B cell (primary cell): ENCODE measurements around the gene IP6K2. TPM values are rescaled to one million over a fixed set of nuclear protein-coding genes. Genes with fewer than 3 reads are reported as not detected.

Source experiments
- ATAC-seq: fragments of 200-7000 bp; cut with Tn5 transposase; one replicate; pipeline ENCODE4 v1.10.0; 2021; ENCODE audit warnings: low read depth, mild to moderate bottlenecking, moderate number of reproducible peaks, moderate library complexity
- CTCF ChIA-PET: fragments of 350-600 bp; sonication (Branson Sonifier 250); formaldehyde crosslinking; loops from one replicate; lab custom pipeline; 2021; ENCODE audit warnings: antibody characterized with exemption, inconsistent platforms; lab: Charles Lee
- POLR2A ChIA-PET: fragments of 350-600 bp; sonication (Branson Sonifier 250); formaldehyde crosslinking; loops from one replicate; lab custom pipeline; 2021; ENCODE audit warnings: antibody characterized with exemption; lab: Charles Lee
- DNase-seq: peaks from one replicate; pipeline ENCODE4 v3.0.0; 2013
- H2AFZ ChIP-seq: 2 replicates; pipeline ENCODE4 v1.6.1; 2012; ENCODE audit warnings: mild to moderate bottlenecking, low read depth, low read length; ENCODE audit not compliant: insufficient read depth, poor library complexity, severe bottlenecking
- H3K27ac ChIP-seq, 2 donors: 1 replicate in 1 of 2; 2 replicates in 1 of 2; pipeline ENCODE4 v1.5.1; 2012 to 2013; ENCODE audit warnings: low read length in 2 of 2, mild to moderate bottlenecking in 2 of 2, moderate library complexity in 1 of 2
- H3K27me3 ChIP-seq, 4 experiments: fragments of 200-600 bp in 1 of 4; sonication (generic) in 1 of 4; replicated peaks in 1 of 4; 1 replicate in 2 of 4; 2 replicates in 2 of 4; pipeline versions ENCODE4 v1.6.1 to v1.7.0; 2013 to 2016; ENCODE audit warnings: low read length in 3 of 4, mild to moderate bottlenecking in 2 of 4, mixed read lengths in 1 of 4, moderate library complexity in 1 of 4; ENCODE audit not compliant: insufficient read depth in 4 of 4, control insufficient read depth in 3 of 4; ENCODE audit errors: control extremely low read depth in 1 of 4
- H3K36me3 ChIP-seq, 2 experiments: replicated peaks in 1 of 2; 1 replicate in 1 of 2; 2 replicates in 1 of 2; pipeline versions ENCODE4 v1.6.1 to v1.7.1; 2013; ENCODE audit warnings: low read length in 1 of 2; ENCODE audit not compliant: insufficient read depth in 2 of 2, control insufficient read depth in 1 of 2; ENCODE audit errors: control extremely low read depth in 1 of 2, extremely low read depth in 1 of 2
- H3K4me1 ChIP-seq, 2 donors: fragments of 200-600 bp in 1 of 2; sonication (generic) in 1 of 2; 1 replicate in 1 of 2; 2 replicates in 1 of 2; pipeline versions ENCODE4 v1.5.1 to v1.6.1; 2013 to 2017; ENCODE audit warnings: low read length in 2 of 2; ENCODE audit not compliant: control insufficient read depth in 2 of 2, insufficient read depth in 2 of 2
- H3K4me2 ChIP-seq: replicated peaks from 2 replicates; pipeline ENCODE3; 2012; ENCODE audit warnings: mild to moderate bottlenecking, low read depth, low read length; ENCODE audit not compliant: poor library complexity, severe bottlenecking
- H3K4me3 ChIP-seq, 5 experiments: fragments of 200-600 bp in 1 of 5; sonication (generic) in 1 of 5; 1 replicate in 3 of 5; 2 replicates in 2 of 5; pipeline versions ENCODE4 v1.5.1 to v1.7.0; 2011 to 2016; ENCODE audit warnings: low read length in 4 of 5, mild to moderate bottlenecking in 4 of 5, low read depth in 2 of 5, control low read depth in 1 of 5, moderate library complexity in 1 of 5; ENCODE audit not compliant: insufficient read depth in 1 of 5; ENCODE audit errors: control extremely low read depth in 1 of 5, extremely low read depth in 1 of 5
- H3K79me2 ChIP-seq: fragments of 200-600 bp; sonication (generic); one replicate; pipeline ENCODE4 v1.6.0; 2016; ENCODE audit warnings: low read length; ENCODE audit not compliant: control insufficient read depth, insufficient read depth
- H3K9ac ChIP-seq: fragments of 200-600 bp; sonication (generic); 2 replicates; pipeline ENCODE4 v1.6.1; 2017; ENCODE audit warnings: mild to moderate bottlenecking, low read length, moderate library complexity
- H3K9me3 ChIP-seq, 3 donors: one replicate each; pipeline versions ENCODE4 v1.6.1 to v1.7.1; 2013; ENCODE audit warnings: low read length in 2 of 3; ENCODE audit not compliant: control insufficient read depth in 2 of 3, insufficient read depth in 1 of 3; ENCODE audit errors: control extremely low read depth in 1 of 3
- H4K20me1 ChIP-seq: 2 replicates; pipeline ENCODE4 v1.6.0; 2012; ENCODE audit warnings: mild to moderate bottlenecking, low read length; ENCODE audit not compliant: insufficient read depth, control insufficient read depth, poor library complexity, severe bottlenecking
- H3K27ac Mint-ChIP-seq: one replicate; pipeline ENCODE4 v1.8.0; 2021; ENCODE audit warnings: mixed read lengths
- H3K27me3 Mint-ChIP-seq: one replicate; pipeline ENCODE4 v1.8.0; 2021; ENCODE audit warnings: mixed read lengths
- H3K4me1 Mint-ChIP-seq: one replicate; pipeline ENCODE4 v1.8.0; 2021; ENCODE audit warnings: mixed read lengths
- H3K4me3 Mint-ChIP-seq: one replicate; pipeline ENCODE4 v1.8.0; 2021; ENCODE audit warnings: mixed read lengths
- H3K9me3 Mint-ChIP-seq: one replicate; pipeline ENCODE4 v1.8.0; 2022; ENCODE audit warnings: mixed read lengths; ENCODE audit not compliant: insufficient read depth
- EZH2 ChIP-seq: IDR thresholded peaks from 2 replicates; pipeline ENCODE4 v1.6.1; 2012; ENCODE audit warnings: borderline replicate concordance, low read depth, mild to moderate bottlenecking, moderate library complexity, low read length; ENCODE audit not compliant: insufficient read depth, poor library complexity, severe bottlenecking
- WGBS: methylation state at CpG from one replicate; pipeline ENCODE4 v1.1.5; 2013; ENCODE audit warnings: missing lambda C conversion rate; ENCODE audit not compliant: insufficient coverage; 5-methylcytosine and 5-hydroxymethylcytosine counted together
- intact Hi-C: fragments of 100-400 bp; cut with micrococcal nuclease; formaldehyde crosslinking; loops from one replicate; pipeline ENCODE4 v1.10.0; 2022
- polyA plus RNA-seq: library from polyadenylated mRNA; depleted of rRNA; stranded (reverse); fragments of >200 nt; gene quantifications from 2 replicates; pipeline ENCODE4 v1.2.3, GENCODE V29; 2012
- total RNA-seq, 2 donors: library from RNA; stranded (reverse); fragments of 120-200 nt in 1 of 2; gene quantifications; 1 replicate in 1 of 2; 2 replicates in 1 of 2; pipeline versions ENCODE4 v1.2.3 to v1.2.4, GENCODE V29; 2013 to 2022
- TF ChIP-seq, protein P1 (sequence below): fragments of 200-600 bp; IDR thresholded peaks from one replicate; pipeline ENCODE4 v1.8.0; 2022; ENCODE audit warnings: antibody characterized with exemption, mild to moderate bottlenecking

The IP6K2 gene
- total and polyA plus RNA-seq, 2 donors (not counting 1 experiment from before 2014, with no cell fraction given), result 132 to 140 TPM

DNA sequence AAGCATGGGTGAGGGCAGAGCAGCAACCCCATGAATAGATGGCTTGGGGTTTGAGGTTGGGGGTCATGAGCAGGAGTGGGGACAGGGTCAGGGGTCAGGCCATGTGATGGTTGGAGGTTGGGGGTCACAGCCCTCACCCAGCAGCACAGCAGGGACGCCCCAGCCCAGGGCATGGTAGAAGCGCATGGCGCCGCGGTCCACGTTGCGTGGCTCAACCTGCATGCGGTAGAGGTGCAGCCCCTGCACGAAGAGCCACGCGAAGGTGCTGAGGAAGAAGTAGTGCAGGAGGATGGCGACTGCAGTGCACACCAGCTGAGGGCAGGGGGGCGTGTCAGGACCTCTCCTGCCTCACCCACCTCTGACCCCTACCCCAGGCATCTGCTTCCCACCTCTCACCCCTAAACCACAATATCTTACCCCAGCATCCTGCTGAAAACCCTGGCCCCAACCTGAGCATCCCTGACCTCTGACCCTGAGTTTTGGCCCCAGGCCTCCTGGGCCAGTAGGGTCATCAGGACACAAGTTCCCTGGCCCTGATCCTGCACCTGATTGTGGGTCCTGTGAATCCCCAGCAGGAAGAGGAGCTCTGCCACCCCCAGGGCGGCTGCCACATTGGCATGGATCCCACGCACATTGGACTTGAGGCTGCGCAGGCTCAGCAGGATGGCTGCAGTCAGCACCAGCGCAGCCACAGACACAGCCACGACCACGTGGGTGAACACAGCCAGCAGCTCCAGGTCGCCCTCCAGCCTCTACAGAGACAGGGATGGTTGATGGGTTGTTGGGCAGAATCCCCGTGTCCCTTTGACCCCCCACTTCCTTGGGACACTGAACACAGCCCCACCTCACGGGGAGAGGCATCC lies 71.9 kb downstream of the IP6K2 start:
- ChIA-PET POLR2A (no interaction called here), CTCF (no interaction called here)
- Histone ChIP-seq H3K27ac (no peak overlapping the region), H3K9me3 (no peaks in the 10 kb centered on the region), H2AFZ (no peak overlapping the region), H3K4me2 (no peak overlapping the region), H3K36me3 (no peaks in the 10 kb centered on the region), H3K79me2 (no peaks in the 10 kb centered on the region), H3K9ac (no peak overlapping the region), H3K27me3 (peaks cover 0 to 11% (median 0%) of the 10 kb centered on the region in 4 experiments), H3K4me3 (no peak overlapping the region), H4K20me1 (no peaks in the 10 kb centered on the region), H3K4me1 (no peaks in the 10 kb centered on the region)
- no peak overlapping the region for H3K27ac Mint-ChIP-seq
- TF ChIP-seq EZH2, result no peak
- TF ChIP-seq, protein P1, sequence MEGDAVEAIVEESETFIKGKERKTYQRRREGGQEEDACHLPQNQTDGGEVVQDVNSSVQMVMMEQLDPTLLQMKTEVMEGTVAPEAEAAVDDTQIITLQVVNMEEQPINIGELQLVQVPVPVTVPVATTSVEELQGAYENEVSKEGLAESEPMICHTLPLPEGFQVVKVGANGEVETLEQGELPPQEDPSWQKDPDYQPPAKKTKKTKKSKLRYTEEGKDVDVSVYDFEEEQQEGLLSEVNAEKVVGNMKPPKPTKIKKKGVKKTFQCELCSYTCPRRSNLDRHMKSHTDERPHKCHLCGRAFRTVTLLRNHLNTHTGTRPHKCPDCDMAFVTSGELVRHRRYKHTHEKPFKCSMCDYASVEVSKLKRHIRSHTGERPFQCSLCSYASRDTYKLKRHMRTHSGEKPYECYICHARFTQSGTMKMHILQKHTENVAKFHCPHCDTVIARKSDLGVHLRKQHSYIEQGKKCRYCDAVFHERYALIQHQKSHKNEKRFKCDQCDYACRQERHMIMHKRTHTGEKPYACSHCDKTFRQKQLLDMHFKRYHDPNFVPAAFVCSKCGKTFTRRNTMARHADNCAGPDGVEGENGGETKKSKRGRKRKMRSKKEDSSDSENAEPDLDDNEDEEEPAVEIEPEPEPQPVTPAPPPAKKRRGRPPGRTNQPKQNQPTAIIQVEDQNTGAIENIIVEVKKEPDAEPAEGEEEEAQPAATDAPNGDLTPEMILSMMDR, result no peak
- ATAC-seq, result no peak
- 95% methylated on average over 19 of the region's 22 CpGs for WGBS
- H3K4me1 Mint-ChIP-seq, result no peaks in the 10 kb centered on the region
- intact Hi-C loops, result no loop called here
- no peak overlapping the region for H3K4me3 Mint-ChIP-seq
- no peaks in the 10 kb centered on the region for H3K27me3 Mint-ChIP-seq
- H3K9me3 Mint-ChIP-seq, result no peaks in the 10 kb centered on the region
- no peak for DNase-seq

DNA sequence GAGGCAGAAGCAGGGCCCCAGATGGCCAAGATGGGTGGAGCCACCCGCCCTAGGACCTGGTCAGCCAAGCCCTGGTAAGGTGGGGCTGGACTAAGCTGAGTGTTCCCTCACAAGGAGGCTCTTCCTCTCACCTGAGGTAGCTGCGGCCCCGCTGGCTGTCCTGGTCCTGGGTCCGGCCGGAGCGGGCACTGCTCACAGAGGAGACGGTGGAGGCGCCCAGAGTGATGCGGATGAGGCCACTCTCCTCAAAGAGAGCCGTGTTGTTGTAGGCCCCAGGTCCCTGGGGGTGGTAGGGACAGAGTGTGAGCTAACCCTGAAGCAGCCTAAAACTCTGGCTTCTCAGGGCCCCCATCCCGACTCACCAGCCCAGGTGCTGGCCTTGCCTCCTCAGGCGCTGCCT lies 74.4 kb downstream of the IP6K2 start:
- H3K27me3 Mint-ChIP-seq, result no peaks in the 10 kb centered on the region
- no peak overlapping the region for H3K4me3 Mint-ChIP-seq
- DNase-seq (no peak), ATAC-seq (no peak)
- no peaks in the 10 kb centered on the region for H3K36me3 ChIP-seq
- no peak overlapping the region for H3K4me3 ChIP-seq
- no peaks in the 10 kb centered on the region for H3K9me3 ChIP-seq
- H3K9me3 Mint-ChIP-seq, result no peaks in the 10 kb centered on the region
- no peaks in the 10 kb centered on the region for H3K4me1 ChIP-seq
- H3K27me3 ChIP-seq, result peaks cover 0 to 11% (median 0%) of the 10 kb centered on the region in 4 experiments
- WGBS, result 98% methylated on average over 12 of the region's 12 CpGs
- TF ChIP-seq, protein P1, result no peak
- no peak for TF ChIP-seq EZH2
- no peak overlapping the region for H2AFZ ChIP-seq
- no peaks in the 10 kb centered on the region for H3K4me1 Mint-ChIP-seq
- intact Hi-C loops, result no loop called here
- H3K27ac Mint-ChIP-seq, result no peak overlapping the region
- no peak overlapping the region for H3K9ac ChIP-seq
- H3K4me2 ChIP-seq, result no peak overlapping the region
- no peaks in the 10 kb centered on the region for H4K20me1 ChIP-seq
- ChIA-PET CTCF (no interaction called here), POLR2A (no interaction called here)
- H3K27ac ChIP-seq, result no peak overlapping the region
- no peaks in the 10 kb centered on the region for H3K79me2 ChIP-seq
